Measurements from ENCODE around the gene ECHDC1. TPM values are rescaled to one million over a fixed set of nuclear protein-coding genes. Genes with fewer than 3 reads are reported as not detected.

Gene ECHDC1
- total and polyA plus RNA-seq, 2 of the 8 experiments (the other 6 are each of a cell fraction or from before 2014, with no cell fraction given) = 11.3 to 60.5 TPM

- TF ChIP-seq CTCF (IDR thresholded peaks at IDR 0.05; ENCODE audit: control extremely low read depth in 1 of 3, insufficient read depth in 1 of 3, low read depth in 1 of 3, low read length in 3 of 3) (no peak), RAD21 (IDR thresholded peaks at IDR 0.05 in 1 of 2, conservative IDR thresholded peaks at IDR 0.05 in 1 of 2; ENCODE audit: low read depth in 2 of 2, low read length in 2 of 2) (no peak), EZH2 (IDR thresholded peaks at IDR 0.05; ENCODE audit: low read depth, low read length, severe bottlenecking) (no peak), BACH1 (IDR thresholded peaks at IDR 0.05; ENCODE audit: low read length) (no peak), FOSL1 (IDR thresholded peaks at IDR 0.05; ENCODE audit: insufficient read depth, low read depth, low read length) (no peak), TBP (IDR thresholded peaks at IDR 0.05; ENCODE audit: low read depth, low read length) (no peak), GABPA (IDR thresholded peaks at IDR 0.05; ENCODE audit: borderline replicate concordance, insufficient read depth, low read length) (no peak), ZNF274 (IDR thresholded peaks at IDR 0.05; ENCODE audit: borderline replicate concordance, extremely low read depth, low read length) (no peak)
Measured at GRCh38 chr6:127282184-127282583, 61.2 kb downstream of the ECHDC1 start (continued).
